Left ventricle myocardium inferior (tissue), 1 donor: ENCODE measurements around the gene UBE2U. TPM values are rescaled to one million over a fixed set of nuclear protein-coding genes. Genes with fewer than 3 reads are reported as not detected.

ENCODE experiments used
- DNase-seq: peaks from one replicate; pipeline ENCODE4 v3.0.0-alpha.2; 2020
- H3K27ac ChIP-seq: fragments of 200-600 bp; replicated peaks from 2 replicates; pipeline ENCODE4 v1.8.0; 2021
- H3K27me3 ChIP-seq: fragments of 200-600 bp; 2 replicates; pipeline ENCODE4 v1.8.0; 2021; ENCODE audit warnings: low read depth
- H3K36me3 ChIP-seq: fragments of 200-600 bp; 2 replicates; pipeline ENCODE4 v1.8.0; 2021
- H3K4me1 ChIP-seq: fragments of 200-600 bp; 2 replicates; pipeline ENCODE4 v1.8.0; 2021
- H3K4me3 ChIP-seq: fragments of 200-600 bp; 2 replicates; pipeline ENCODE4 v1.8.0; 2021; ENCODE audit warnings: mild to moderate bottlenecking, moderate library complexity
- H3K9me3 ChIP-seq: fragments of 200-600 bp; replicated peaks from 2 replicates; pipeline ENCODE4 v1.8.0; 2021
- intact Hi-C: fragments of 100-400 bp; cut with micrococcal nuclease; formaldehyde crosslinking; loops from one replicate; pipeline ENCODE4 v1.11.0; 2022
- total RNA-seq: library from RNA; stranded (reverse); fragmentation: NEBNext Ultra II Directional; extraction: Animal tissue kit (Norgen Biotek cat#: 25700); gene quantifications from one replicate; pipeline ENCODE4 v1.2.1, GENCODE V29; 2021
- TF ChIP-seq, protein P1 (sequence below): fragments of 200-600 bp; IDR thresholded peaks from 2 replicates; pipeline ENCODE4 v1.8.0; 2021; ENCODE audit warnings: antibody characterized with exemption, mild to moderate bottlenecking, borderline replicate concordance
- donor health status: DM: no; HTN: yes; CAD: no; lungs with severe emphysema.

Gene UBE2U
- total RNA-seq, 1 donor from 2014 or later: 0.85 TPM

DNA sequence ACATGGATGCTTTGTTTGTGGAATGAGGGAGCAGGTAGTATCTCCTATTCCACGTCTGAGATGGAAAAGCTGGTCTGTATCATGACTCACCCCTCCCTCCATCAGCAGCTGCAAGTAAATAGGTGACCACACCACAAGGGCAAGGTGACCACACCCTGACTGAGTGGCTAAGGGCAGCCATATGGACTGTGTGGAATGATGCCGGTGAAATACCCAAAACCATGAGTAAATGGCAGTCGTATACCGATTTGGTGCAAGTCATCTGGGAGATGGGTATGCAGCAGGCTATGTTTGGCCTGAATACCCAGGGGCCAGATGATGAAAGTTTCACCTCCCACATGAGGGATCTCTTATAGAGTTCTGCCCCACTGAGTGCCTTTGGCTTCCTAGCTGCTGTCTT, 15.8 kb upstream of the UBE2U start:
- no peak for DNase-seq
- no peaks in the 10 kb centered on the region for H3K9me3 ChIP-seq
- no peaks in the 10 kb centered on the region for H3K27me3 ChIP-seq
- no peak overlapping the region for H3K4me3 ChIP-seq
- peaks cover 19% of the 10 kb centered on the region for H3K4me1 ChIP-seq
- H3K36me3 ChIP-seq: no peaks in the 10 kb centered on the region
- TF ChIP-seq, protein P1, sequence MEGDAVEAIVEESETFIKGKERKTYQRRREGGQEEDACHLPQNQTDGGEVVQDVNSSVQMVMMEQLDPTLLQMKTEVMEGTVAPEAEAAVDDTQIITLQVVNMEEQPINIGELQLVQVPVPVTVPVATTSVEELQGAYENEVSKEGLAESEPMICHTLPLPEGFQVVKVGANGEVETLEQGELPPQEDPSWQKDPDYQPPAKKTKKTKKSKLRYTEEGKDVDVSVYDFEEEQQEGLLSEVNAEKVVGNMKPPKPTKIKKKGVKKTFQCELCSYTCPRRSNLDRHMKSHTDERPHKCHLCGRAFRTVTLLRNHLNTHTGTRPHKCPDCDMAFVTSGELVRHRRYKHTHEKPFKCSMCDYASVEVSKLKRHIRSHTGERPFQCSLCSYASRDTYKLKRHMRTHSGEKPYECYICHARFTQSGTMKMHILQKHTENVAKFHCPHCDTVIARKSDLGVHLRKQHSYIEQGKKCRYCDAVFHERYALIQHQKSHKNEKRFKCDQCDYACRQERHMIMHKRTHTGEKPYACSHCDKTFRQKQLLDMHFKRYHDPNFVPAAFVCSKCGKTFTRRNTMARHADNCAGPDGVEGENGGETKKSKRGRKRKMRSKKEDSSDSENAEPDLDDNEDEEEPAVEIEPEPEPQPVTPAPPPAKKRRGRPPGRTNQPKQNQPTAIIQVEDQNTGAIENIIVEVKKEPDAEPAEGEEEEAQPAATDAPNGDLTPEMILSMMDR: no peak
- no peak overlapping the region for H3K27ac ChIP-seq
- intact Hi-C loops: no loop called here

DNA sequence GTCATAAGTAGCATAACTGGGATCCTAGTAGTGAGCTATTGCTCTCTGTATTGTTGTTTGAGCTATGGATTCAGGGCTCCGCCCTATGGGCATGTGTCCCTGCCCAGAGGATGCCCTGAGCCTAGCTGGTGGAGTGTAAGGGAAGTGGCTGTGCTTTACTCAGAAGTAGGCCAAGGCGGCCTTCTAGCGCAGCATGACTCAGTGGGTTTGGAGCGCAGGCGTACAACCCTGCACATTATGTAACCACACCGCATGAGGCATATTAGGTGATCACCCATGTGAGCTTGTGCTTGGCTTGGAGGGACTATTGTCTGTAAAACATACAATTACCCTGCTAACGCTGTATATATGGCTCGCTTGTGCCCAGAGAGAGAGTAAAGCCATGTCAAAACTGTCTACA, 11.1 kb upstream of the UBE2U start:
- peaks cover 14% of the 10 kb centered on the region for H3K4me1 ChIP-seq
- no peaks in the 10 kb centered on the region for H3K9me3 ChIP-seq
- TF ChIP-seq, protein P1: no peak
- no peak for DNase-seq
- intact Hi-C loops: no loop called here
- no peak overlapping the region for H3K4me3 ChIP-seq
- no peaks in the 10 kb centered on the region for H3K36me3 ChIP-seq
- H3K27ac ChIP-seq: no peak overlapping the region
- H3K27me3 ChIP-seq: no peaks in the 10 kb centered on the region

DNA sequence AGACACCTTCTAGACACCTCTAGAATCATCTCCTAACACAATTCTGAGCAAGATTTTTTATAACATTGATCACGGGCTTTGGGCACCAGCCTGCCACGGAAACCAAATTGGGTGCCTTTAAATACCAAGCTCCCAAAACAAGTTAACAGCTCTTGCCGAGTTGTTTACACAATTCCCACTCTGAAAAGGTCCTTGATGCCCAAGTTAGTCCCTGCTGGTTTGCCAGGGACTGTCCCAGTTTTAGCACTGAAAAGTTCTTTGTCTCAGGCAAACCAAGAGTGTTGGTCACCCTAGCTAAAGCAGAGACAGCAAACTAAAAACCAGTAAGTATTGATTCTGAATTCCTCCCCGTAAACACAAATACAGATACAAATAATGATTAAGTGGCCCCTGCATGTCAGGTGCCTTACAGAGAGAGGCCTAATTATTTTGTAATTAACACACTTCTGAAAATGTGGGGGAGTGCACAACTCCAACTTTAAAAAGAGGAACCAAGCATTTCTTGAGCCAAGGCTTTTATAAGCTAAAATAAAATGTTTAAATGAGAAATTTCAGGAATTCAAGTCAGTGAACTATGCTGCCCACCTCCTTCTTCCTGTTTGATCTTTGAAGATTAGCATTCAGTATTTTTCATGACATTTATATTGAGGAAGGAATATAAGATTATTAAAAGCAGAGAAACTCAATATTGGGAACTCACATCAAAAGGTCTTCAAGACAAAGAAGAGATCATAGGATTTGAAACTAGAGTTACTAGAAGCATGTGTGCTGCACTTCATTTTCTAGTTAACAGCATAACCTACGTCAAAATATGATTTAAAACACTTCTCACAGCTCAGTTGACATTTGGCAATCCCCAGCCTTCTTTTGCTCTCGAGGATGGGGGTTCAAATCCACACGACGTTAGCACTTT, 9.0 kb upstream of the UBE2U start:
- no peak for DNase-seq
- Histone ChIP-seq H3K4me1 (peaks cover 14% of the 10 kb centered on the region), H3K27me3 (no peaks in the 10 kb centered on the region), H3K4me3 (no peak overlapping the region), H3K9me3 (no peaks in the 10 kb centered on the region), H3K36me3 (no peaks in the 10 kb centered on the region), H3K27ac (no peak overlapping the region)
- TF ChIP-seq, protein P1: no peak
- intact Hi-C loops: no loop called here

DNA sequence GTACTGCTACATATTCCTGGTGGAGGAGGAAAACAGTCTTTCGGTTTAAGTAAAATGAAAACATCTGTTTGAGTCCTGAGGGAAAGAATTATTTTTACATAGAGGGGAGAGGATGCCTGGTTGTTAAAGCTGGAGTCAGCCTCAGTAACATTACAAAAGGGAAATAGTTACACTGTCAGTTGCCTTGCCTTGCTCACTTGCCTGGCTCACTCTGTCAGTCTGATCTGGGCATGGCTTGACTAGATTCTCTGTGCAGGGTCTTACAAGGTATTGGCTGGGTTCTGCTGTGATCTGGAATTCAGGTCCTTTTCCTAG, 8.4 kb upstream of the UBE2U start:
- DNase-seq: no peak
- Histone ChIP-seq H3K27ac (no peak overlapping the region), H3K4me1 (peaks cover 14% of the 10 kb centered on the region), H3K27me3 (no peaks in the 10 kb centered on the region), H3K36me3 (no peaks in the 10 kb centered on the region), H3K4me3 (no peak overlapping the region), H3K9me3 (no peaks in the 10 kb centered on the region)
- intact Hi-C loops: no loop called here
- TF ChIP-seq, protein P1: no peak

DNA sequence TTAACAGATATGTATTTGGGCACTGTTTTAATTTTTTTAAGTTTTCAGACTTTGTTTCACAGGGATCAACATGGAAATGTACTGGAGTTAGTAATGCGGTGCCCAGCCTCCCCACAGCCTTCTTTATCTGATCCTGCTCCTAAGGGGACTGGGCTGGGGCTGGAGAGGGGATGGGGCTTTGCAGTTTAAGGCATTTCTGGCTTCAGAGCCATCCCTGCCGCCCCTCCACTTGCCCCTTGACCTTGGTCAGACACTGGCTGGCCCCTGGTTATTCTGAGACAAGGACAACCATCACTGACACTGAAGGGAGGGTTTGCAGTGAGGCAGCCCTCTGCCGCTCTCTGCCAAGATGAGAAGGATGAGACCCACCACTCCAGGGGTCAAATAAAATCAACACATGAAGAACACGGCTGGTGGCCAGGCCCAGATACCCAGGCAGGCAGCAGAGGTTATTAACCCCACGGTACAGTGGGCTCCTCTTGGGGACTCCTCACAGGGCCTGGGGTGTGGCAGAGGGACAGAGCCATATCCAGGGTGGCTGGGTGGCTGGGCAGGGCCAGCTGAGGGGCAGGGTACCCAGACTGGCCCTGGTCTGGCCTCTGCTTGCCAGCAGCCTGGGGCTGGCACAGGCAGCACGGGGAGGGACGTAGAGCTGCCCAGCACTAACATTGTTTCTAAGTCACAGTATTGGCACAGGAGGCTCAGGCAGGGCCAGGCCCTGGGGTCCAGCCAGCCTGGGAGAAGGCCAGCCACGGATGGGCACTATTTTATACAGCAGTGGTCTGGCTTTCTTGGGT, 7.2 kb upstream of the UBE2U start:
- Histone ChIP-seq H3K9me3 (no peaks in the 10 kb centered on the region), H3K4me3 (no peak overlapping the region), H3K27ac (peak overlapping the region; percentile 33), H3K4me1 (peaks cover 14% of the 10 kb centered on the region), H3K36me3 (no peaks in the 10 kb centered on the region), H3K27me3 (no peaks in the 10 kb centered on the region)
- no peak for DNase-seq
- intact Hi-C loops: no loop called here
- TF ChIP-seq, protein P1: no peak
